Stimulated activated CD8-positive, alpha-beta memory T cell treated with anti-CD3 and anti-CD28 coated beads, Interleukin-4, amount 100 ng/mL, for 1 hour (primary cell): ENCODE measurements around the gene LIMCH1.
"Not testable (repeated sequence)": the region's sequence is repeated elsewhere in the genome, so short reads cannot be mapped to it uniquely, and the experiment has no call there.

Source experiments
- DNase-seq, 2 donors: peaks; one replicate each; pipeline ENCODE4 v3.0.0-alpha.2; 2020; ENCODE audit warnings: low read depth in 2 of 2, low spot score in 1 of 2

The LIMCH1 gene

GRCh38 chr4:41718907-41719306 lies 180.9 kb downstream of the LIMCH1 start:
- DNase-seq = no peak

- DNase-seq = no peak
Observed at GRCh38 chr4:41719417-41719816, 181.5 kb downstream of the LIMCH1 start.

DNA sequence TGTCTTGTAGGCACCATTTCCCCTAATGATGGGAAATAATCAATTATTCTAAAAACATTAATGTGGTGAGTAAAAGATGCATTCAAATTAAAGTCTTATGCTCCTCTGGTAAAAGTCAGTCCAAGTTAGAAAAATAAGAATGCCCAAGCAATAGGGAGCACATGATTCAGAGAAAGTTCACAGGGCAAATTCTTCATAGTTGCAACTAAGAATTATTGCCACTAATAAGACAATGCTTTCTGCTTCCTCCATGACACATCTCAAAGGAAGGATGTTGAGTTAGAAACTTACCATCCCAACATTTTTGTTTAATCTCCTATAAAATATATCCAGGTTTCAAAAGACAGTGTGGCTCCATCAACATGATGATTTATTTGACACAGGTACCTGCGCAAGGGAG lies 184.2 kb downstream of the LIMCH1 start:
- DNase-seq = no peak

DNA sequence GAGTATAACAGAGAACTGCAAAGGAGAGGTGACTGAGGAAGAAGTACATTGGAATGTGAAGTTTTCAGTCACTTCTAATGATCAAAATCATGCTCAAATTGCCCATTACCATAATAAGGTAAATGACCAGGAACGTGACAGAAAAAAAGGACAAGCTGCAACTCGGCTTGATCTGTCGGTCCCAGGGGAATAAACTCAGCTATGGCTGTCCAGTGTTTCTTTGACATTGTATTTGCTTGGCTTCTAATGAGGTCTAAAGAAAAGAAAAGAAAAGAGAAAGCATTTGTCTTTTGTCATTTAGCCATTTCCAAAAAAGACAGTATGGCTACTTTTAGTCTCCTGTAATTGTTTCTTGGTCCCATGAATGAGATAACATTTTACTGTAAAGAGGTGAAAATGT lies 185.3 kb downstream of the LIMCH1 start:
- DNase-seq = no peak

GRCh38 chr4:41725254-41725653 lies 187.3 kb downstream of the LIMCH1 start:
- no peak for DNase-seq

DNA sequence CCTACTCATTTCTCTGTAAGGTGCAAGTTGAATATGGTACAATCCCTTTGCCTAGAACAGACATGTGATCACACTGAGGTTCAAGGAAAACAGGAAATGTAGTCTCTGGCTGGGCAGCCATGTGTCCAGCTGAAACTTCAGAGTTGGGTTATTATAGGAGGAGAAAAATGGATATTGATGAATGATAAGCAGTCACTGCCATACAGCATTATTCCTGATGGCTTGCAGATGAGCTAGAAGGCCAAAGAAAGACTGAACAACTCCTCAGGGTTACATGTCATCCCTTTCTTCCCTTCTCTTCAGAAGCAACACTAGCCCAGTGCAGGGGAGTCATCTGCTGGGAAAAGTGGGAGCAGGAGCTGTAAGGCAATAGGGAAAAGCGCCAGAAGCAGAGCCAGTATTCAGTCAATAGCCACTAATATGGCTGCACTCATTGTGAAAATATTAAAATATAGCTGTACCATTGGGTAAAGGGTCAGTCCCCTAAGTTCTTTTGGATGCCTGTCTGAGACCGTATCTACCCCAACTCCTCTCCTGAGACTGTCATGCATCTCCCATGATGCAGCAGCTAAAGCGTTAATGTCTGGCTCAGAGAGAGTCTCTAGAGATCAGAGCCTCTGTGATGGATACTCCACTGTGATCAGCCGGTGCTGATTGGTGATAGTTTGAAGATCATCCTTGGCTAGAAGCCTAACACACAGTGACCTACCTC lies 190.1 kb downstream of the LIMCH1 start:
- no peak for DNase-seq

DNA sequence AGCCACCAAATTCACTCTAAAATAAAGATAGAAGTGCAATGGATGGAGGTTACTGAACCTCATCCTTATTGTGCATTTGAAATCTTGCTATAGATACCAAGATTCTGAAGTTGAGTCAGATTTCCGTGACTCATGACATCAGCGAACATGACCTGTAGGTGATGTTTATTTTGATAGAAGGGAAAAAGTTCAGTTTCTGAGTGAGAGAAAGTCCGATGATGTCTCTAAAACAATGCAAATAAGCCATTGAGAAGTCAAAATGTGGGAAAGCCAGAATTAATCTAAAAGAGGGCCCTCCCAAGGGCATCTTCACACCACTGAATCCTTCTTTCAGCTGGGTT lies 190.6 kb downstream of the LIMCH1 start:
- DNase-seq = no peak

DNA sequence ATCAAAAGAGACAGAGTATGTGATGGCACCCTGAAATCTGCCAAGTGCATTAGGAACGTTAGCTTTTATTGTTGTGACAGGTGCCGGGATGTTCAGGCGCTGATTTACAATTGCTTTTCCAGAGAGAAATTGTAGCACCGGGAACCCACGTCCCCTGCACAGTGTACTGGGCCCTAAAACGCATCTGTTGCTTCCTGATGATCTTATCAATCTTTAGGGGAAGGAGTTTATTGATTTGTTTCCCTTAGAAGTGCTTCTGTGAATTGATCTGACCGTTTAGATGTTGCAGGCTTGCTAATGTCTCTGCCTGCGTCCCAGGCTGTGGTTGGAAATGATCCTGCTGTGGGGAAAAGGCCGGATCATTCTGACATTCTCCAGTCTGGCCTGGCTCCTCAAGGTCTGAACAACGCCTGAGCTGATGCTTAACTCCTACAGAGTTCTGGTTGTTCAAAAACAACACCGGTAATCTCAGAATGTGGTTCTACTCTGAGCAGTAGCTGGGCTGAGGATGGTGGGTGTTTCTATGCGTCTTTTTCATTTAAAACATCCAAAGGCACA lies 193.7 kb downstream of the LIMCH1 start:
- DNase-seq = no peak

- no peak for DNase-seq
Observed at GRCh38 chr4:41734371-41734770, 196.4 kb downstream of the LIMCH1 start.

DNA sequence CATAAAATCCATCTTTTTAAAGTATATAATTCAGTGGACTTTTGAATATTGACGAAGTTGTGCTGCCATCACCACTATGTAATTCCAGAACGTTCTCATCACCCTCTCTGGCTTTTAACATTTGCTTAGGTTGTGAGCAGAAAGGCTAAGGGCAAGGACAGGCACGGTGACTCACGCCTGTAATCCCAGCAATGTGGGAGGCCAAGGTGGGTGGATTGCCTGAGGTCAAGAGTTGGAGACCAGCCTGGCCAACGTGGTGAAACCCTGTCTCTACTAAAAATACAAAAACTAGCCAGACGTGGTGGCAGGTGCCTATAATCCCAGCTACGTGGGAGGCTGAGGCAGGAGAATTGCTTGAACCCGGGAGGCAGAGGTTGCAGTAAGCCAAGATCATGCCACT lies 199.5 kb downstream of the LIMCH1 start:
- DNase-seq = not testable (repeated sequence)

GRCh38 chr4:41741354-41741753 lies 203.4 kb downstream of the LIMCH1 start:
- no peak for DNase-seq

DNA sequence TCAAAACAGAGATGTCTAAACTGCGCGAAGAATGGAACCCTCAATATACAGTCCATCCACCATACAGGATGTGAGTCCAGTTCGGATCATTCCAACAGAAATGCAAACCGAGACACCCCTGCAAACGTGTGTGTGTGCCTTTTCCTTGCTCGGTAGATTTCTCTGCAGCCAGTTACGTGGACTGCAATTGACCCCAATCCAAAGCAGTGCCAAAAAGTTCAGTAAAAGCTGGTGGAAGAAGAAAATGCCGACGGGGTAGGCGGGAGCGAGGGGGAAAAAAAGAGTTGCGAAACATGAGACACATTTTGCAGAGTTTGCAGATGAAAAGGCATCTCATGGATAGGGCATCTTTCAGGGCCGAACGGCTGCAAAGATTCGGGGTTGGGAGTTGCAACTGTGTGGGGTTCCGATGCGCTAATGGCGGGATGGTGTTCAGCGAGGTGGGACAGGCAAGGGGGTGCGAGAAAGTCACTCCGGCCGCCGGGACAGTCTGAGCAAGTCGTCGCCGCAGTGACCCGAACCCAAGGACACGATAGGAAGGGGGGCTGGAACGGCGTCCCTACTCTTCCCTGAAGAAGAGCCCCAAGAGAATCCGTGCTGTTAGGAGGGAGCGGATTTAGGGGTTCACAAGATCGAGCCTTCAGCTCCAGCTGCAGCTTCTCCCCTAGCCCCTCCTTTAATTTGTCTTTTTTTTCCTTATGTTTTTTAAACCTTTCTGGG lies 206.8 kb downstream of the LIMCH1 start:
- DNase-seq = no peak

DNA sequence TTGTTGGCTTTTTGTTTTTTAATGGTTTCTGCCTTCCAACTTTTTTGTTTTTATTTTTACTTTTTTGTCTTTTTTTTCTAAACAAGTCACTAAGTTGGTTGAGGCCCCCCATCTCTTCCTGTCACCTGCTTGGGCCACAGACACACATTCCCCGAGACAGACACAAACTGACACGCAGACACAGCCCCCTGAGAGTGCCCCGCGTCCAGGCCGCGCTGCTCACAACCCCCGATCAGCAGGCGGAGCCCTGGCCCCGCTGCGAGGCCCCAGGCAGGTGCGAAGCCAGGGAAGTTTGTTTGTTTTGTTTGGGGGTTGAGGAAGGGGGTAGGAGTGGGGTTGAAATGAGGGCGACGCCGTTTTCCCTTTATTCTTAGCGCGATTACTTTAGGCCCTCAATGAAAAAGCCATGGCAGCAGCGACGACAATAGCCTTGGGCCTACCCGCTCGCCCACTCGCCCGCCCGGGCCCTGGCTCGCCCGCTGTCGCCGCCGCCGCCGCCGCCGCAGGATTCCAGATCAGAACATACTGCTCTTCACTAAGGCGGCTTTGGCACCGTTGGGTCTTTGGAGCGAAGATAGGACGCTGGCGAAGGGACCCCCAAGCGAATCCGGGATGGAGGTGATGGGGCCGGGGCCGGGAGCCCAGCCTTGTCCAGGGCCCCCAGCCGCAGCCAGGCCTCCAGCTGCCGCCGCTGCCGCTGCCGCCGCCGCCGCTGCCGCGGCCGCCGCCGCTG lies 207.5 kb downstream of the LIMCH1 start:
- DNase-seq = no peak

DNA sequence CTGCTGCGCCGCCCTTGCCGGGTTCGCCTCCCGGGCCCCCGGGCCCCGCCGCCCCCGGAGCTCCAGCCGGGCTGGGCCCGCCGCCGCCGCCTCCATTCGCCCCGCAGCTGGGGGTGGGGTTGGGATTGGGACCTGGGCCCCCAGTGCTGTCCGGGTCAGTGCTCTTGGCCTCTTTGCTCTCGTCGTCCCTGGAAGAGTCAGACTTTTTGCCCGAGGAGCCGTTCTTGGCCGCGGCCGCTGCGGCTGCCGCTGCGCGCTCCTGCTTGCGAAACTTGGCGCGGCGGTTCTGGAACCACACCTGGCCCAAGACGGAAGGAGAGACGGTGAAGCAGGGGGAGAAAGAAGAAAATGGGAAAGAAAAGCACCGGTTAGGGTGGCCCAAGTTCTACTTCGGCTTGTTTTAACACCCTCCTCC lies 208.1 kb downstream of the LIMCH1 start:
- DNase-seq = no peak

DNA sequence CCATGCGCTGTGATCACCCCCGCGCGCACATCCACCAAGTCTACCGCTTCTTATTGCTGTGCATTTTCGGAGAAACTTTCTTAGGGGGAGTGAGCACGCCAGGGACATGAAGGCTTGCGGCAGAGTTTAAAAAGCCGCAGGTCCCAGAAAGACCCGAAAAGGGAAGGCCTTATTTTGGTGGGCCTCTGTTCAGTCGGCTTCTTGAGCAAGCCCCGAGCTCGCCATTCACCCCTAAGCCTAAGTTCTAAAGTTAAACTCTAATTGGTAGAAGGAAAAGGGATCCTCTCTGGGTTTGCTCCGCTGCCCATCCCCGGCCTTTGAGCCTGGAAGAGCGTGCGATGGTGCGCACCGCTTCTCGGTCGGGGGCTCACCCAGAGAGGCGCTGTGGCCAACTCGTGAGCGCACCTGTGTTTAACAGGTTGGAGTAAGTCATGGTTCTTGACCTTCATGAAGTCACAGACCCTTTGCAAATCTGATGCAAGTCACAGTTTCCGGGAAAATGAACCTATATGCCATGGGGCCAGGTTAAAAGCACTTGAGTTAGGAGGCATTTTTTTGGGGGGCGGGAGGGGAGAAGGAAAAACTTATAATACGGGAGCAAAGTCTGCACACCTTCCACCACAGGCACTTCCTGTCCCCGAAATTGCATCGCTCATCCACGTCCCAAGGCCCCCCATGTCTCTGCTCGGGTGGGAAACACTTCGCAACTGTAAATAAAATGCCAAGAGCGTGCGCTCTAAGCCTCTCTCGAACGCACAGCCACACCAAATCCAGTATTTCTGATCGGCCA lies 208.7 kb downstream of the LIMCH1 start:
- DNase-seq = no peak

- no peak for DNase-seq
Observed at GRCh38 chr4:41747230-41748055, 209.5 kb downstream of the LIMCH1 start.

- DNase-seq = no peak
Observed at GRCh38 chr4:41748074-41748570, 210.2 kb downstream of the LIMCH1 start.

- DNase-seq = no peak
Observed at GRCh38 chr4:41748571-41749475, 210.9 kb downstream of the LIMCH1 start, which contains the start of gene PHOX2B. TSS of gene PHOX2B (minus strand) at chr4:41748725. CDS start at chr4:41748610, 115 bp downstream.

DNA sequence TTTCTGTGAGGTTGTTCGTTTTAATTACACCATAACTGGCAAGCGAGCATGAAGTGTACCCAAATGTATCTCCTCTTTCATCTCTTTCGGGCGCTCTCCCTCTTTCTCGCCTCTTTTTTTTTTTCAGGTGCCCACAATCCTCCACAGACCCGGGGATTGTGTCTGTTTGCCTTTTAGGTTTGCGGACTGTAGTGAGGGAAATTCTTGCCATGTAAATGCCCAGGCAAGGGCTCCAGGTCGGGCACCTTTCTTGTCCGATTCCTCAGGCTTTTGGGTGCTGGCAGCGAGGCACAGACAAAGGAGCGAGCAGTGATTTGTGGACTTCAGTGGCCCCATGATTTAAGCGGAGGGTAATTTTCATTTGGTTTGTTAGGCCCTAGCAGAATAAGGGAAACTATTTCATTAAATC lies 211.7 kb downstream of the LIMCH1 start:
- DNase-seq = no peak
